ENCODE results near the gene PGAP3. TPM values are rescaled to one million over a fixed set of nuclear protein-coding genes. Genes with fewer than 3 reads are reported as not detected.

Gene PGAP3
- total RNA-seq, 1 experiment from 2014 or later: 13.2 TPM

DNA sequence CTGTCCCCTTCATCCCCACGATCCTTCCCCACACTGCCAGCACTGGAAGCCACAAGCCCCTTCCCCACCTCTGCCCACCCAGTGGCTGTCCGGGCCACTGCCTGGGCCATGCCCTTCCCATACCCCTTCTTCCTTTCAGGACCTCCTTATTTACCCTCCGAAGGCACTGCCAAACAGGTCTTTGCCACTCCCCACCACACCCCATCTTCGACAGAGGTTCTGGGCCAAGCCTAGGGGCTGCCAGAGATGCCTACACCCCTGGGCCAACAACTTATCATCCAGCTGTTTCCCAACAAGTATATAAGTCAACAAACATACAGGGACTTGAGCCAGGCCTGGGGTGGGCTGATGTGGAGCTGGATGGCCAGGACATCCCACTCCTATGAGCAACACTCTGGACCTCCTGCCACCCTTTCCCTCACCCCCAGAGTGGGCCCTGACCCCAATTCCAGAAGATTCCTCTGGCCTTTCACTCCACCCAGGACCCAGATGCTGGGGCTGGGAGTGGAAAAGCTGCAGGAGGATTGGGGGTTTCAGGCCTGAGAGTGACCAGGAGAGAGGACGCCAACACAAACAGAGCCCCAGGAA, 62.6 kb downstream of the PGAP3 start:
- no peak for DNase-seq (ENCODE audit: unreplicated experiment)
- H3K27ac Mint-ChIP-seq (ENCODE audit: low read depth, unreplicated experiment): peak overlapping the region; percentile 49
- ChIA-PET POLR2A (interaction anchor here (0.6 to 1.2 kb wide), 4 partner anchors 9 to 130 kb away, joined by 3 to 4 read pairs (median 4); no protein-coding TSS in a partner anchor), CTCF (interaction anchor here (0.6 to 9.2 kb wide), 5 partner anchors 10 to 150 kb away, joined by 3 to 146 read pairs (median 5); partner anchors contain the start of gene STARD3)
- no peaks in the 10 kb centered on the region for H3K9me3 Mint-ChIP-seq (ENCODE audit: unreplicated experiment)
- H3K27me3 Mint-ChIP-seq (ENCODE audit: insufficient read depth, unreplicated experiment): peaks cover 16% of the 10 kb centered on the region
- intact Hi-C loops (cut with micrococcal nuclease): no loop called here
- no peak overlapping the region for H3K4me3 Mint-ChIP-seq (ENCODE audit: unreplicated experiment)
- H3K36me3 Mint-ChIP-seq (ENCODE audit: insufficient read depth, unreplicated experiment): no peaks in the 10 kb centered on the region
- H3K4me1 Mint-ChIP-seq (ENCODE audit: insufficient read depth, unreplicated experiment): peaks cover 3% of the 10 kb centered on the region
- no TSS peak for BruUV-seq (replicated peaks)
- TF ChIP-seq, protein P1, sequence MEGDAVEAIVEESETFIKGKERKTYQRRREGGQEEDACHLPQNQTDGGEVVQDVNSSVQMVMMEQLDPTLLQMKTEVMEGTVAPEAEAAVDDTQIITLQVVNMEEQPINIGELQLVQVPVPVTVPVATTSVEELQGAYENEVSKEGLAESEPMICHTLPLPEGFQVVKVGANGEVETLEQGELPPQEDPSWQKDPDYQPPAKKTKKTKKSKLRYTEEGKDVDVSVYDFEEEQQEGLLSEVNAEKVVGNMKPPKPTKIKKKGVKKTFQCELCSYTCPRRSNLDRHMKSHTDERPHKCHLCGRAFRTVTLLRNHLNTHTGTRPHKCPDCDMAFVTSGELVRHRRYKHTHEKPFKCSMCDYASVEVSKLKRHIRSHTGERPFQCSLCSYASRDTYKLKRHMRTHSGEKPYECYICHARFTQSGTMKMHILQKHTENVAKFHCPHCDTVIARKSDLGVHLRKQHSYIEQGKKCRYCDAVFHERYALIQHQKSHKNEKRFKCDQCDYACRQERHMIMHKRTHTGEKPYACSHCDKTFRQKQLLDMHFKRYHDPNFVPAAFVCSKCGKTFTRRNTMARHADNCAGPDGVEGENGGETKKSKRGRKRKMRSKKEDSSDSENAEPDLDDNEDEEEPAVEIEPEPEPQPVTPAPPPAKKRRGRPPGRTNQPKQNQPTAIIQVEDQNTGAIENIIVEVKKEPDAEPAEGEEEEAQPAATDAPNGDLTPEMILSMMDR (IDR thresholded peaks at IDR 0.05; ENCODE audit: unreplicated experiment): no peak

DNA sequence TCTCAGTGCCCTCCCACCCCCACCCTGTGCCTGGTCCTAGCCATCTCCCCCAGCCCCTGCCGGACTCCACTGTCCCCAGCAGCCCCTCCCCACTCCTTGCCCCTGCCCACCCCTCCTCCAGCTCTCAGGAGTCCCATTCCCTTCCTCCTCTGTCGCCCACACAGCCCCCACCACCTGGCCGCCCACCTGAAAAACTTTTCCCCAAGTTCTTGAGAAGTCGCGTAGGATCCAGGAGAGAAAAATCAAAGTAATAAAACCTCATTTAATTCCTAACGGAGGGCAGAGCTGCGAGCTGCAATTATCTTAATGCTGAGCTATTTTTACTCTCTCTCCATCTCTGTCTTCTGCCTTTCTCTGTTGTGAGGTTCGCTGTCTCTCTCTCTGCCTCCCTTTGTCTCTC, 63.5 kb downstream of the PGAP3 start:
- ChIA-PET POLR2A (interaction anchor here (0.6 kb wide), 1 partner anchor 156 kb away, joined by 4 read pairs; no protein-coding TSS in a partner anchor), CTCF (interaction anchor here (1.0 to 9.2 kb wide), 8 partner anchors 11 to 146 kb away, joined by 3 to 146 read pairs (median 4); partner anchors contain the start of gene STARD3)
- no TSS peak for BruUV-seq (replicated peaks)
- Mint-ChIP-seq H3K9me3 (ENCODE audit: unreplicated experiment) (no peaks in the 10 kb centered on the region), H3K27ac (ENCODE audit: low read depth, unreplicated experiment) (no peak overlapping the region), H3K27me3 (ENCODE audit: insufficient read depth, unreplicated experiment) (peaks cover 15% of the 10 kb centered on the region), H3K36me3 (ENCODE audit: insufficient read depth, unreplicated experiment) (no peaks in the 10 kb centered on the region), H3K4me3 (ENCODE audit: unreplicated experiment) (no peak overlapping the region), H3K4me1 (ENCODE audit: insufficient read depth, unreplicated experiment) (peaks cover 3% of the 10 kb centered on the region)
- intact Hi-C loops (cut with micrococcal nuclease): loop anchor here (5.0 kb wide), 1 partner anchor 113 kb away; the partner anchor contains the start of gene GRB7
- TF ChIP-seq, protein P1 (IDR thresholded peaks at IDR 0.05; ENCODE audit: unreplicated experiment): no peak
- DNase-seq (ENCODE audit: unreplicated experiment): no peak

DNA sequence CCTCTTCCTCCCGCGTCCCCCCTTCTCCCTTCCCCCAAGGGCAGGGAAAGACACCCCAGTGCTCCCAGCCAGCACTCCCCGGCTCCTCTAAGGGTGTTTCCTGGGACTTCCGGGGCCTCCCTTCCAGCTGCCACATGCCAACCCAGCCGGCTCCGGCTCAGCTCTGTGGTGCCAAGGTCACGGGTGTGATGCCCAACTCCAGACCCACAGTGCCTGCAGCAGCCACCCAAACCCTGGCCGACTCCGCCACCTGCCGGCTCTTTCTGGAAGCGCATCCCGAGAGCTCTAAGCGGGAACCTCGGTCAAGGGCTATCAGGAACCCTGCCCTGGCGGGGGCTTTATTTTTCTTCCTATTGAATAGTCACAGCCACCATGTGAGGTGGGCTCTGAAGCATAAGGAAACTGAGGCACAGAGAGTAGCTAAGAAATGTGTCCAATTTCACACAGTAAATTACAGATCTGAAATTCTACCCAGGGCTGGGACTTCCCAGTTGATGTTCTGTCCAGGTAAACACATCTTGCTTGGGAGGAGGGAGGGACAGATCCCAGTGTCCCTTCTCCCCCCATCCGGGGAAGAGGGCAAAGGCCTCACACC, 64.4 kb downstream of the PGAP3 start:
- no TSS peak for BruUV-seq (replicated peaks)
- intact Hi-C loops (cut with micrococcal nuclease): loop anchor here (1.0 to 5.0 kb wide), 3 partner anchors 75 to 357 kb away; partner anchors contain the start of genes GRB7 and PSMD3
- Mint-ChIP-seq H3K27me3 (ENCODE audit: insufficient read depth, unreplicated experiment) (peaks cover 15% of the 10 kb centered on the region), H3K9me3 (ENCODE audit: unreplicated experiment) (no peaks in the 10 kb centered on the region), H3K27ac (ENCODE audit: low read depth, unreplicated experiment) (no peak overlapping the region), H3K4me3 (ENCODE audit: unreplicated experiment) (no peak overlapping the region), H3K36me3 (ENCODE audit: insufficient read depth, unreplicated experiment) (no peaks in the 10 kb centered on the region), H3K4me1 (ENCODE audit: insufficient read depth, unreplicated experiment) (peaks cover 8% of the 10 kb centered on the region)
- peak; percentile 77 for DNase-seq (ENCODE audit: unreplicated experiment)
- CTCF ChIA-PET: interaction anchor here (0.5 to 9.2 kb wide), 43 partner anchors 11 to 1958 kb away, joined by 3 to 146 read pairs (median 4); partner anchors contain the start of genes ERBB2, PSMD3 and STARD3
- TF ChIP-seq, protein P1 (IDR thresholded peaks at IDR 0.05; ENCODE audit: unreplicated experiment): peak; percentile 90
- POLR2A ChIA-PET: interaction anchor here (0.6 to 1.9 kb wide), 5 partner anchors 13 to 107 kb away, joined by 3 to 7 read pairs (median 4); partner anchors contain the start of genes MIEN1 and PGAP3
